Endothelial cell of umbilical vein (primary cell): ENCODE measurements around the gene ARPC5. TPM values are rescaled to one million over a fixed set of nuclear protein-coding genes. Genes with fewer than 3 reads are reported as not detected.

ENCODE experiments used
- BruUV-seq: library from RNA; stranded (reverse); fragments of 400-500 nt; replicated peaks from 2 replicates; lab custom pipeline; 2021; lab: Mats Ljungman, UMichigan
- CTCF ChIA-PET: fragments of 300-600, 350-600 bp; sonication (Branson Sonifier 250); formaldehyde crosslinking; loops from one replicate; lab custom pipeline; 2021; ENCODE audit warnings: antibody characterized with exemption, inconsistent platforms; lab: Charles Lee
- POLR2A ChIA-PET: fragments of 300-600, 350-600 bp; sonication (Branson Sonifier 250); formaldehyde crosslinking; loops from one replicate; lab custom pipeline; 2021; ENCODE audit warnings: antibody characterized with exemption, inconsistent platforms; lab: Charles Lee
- DNase-seq: peaks from one replicate; pipeline ENCODE4 v3.0.0-alpha.2; 2011; ENCODE audit warnings: low read depth, low spot score
- FAIRE-seq: peaks from 2 replicates; lab custom pipeline; 2011; peaks lifted over from hg19 to GRCh38; lab: Jason Lieb, UNC
- H2AFZ ChIP-seq: 2 replicates; pipeline ENCODE4 v1.6.0; 2012; ENCODE audit warnings: low read depth, low read length, control low read depth, inconsistent platforms
- H3K27ac ChIP-seq: 2 replicates; pipeline ENCODE4 v1.5.1; 2011; ENCODE audit warnings: low read depth, mild to moderate bottlenecking, control low read depth, low read length, moderate library complexity; ENCODE audit not compliant: insufficient read depth
- H3K27me3 ChIP-seq, 2 experiments: 2 replicates each; pipeline versions ENCODE4 v1.6.0 to v1.6.1; 2011; ENCODE audit warnings: low read length in 2 of 2, mixed read lengths in 1 of 2; ENCODE audit not compliant: control insufficient read depth in 2 of 2, insufficient read depth in 2 of 2
- H3K36me3 ChIP-seq, 2 experiments: 2 replicates in 1 of 2; 3 replicates in 1 of 2; pipeline ENCODE4 v1.5.1; 2011; ENCODE audit warnings: low read length in 2 of 2, mild to moderate bottlenecking in 1 of 2, moderate library complexity in 1 of 2; ENCODE audit not compliant: control insufficient read depth in 2 of 2, insufficient read depth in 2 of 2; ENCODE audit errors: extremely low read depth in 1 of 2
- H3K4me1 ChIP-seq: 3 replicates; pipeline ENCODE4 v1.5.1; 2011; ENCODE audit warnings: mild to moderate bottlenecking, low read length; ENCODE audit not compliant: control insufficient read depth, insufficient read depth; ENCODE audit errors: extremely low read depth
- H3K4me2 ChIP-seq: 2 replicates; pipeline ENCODE4 v1.6.1; 2011; ENCODE audit warnings: low read length, control low read depth, mixed read lengths; ENCODE audit not compliant: insufficient read depth
- H3K4me3 ChIP-seq, 3 experiments: fragments of 200-600 bp in 1 of 3; sonication (generic), shearing (Covaris generic) in 1 of 3; replicated peaks in 1 of 3; 2 replicates each; pipeline ENCODE4 v1.5.1; 2011 to 2016; ENCODE audit warnings: control low read depth in 3 of 3, low read length in 3 of 3, mild to moderate bottlenecking in 2 of 3, inconsistent platforms in 1 of 3, low read depth in 1 of 3, moderate library complexity in 1 of 3; ENCODE audit not compliant: insufficient read depth in 1 of 3
- H3K79me2 ChIP-seq: 2 replicates; pipeline ENCODE4 v1.6.0; 2012; ENCODE audit warnings: low read length, inconsistent platforms; ENCODE audit not compliant: control insufficient read depth, insufficient read depth
- H3K9ac ChIP-seq: replicated peaks from 2 replicates; pipeline ENCODE3; 2011; ENCODE audit warnings: low read length, control low read depth; ENCODE audit not compliant: insufficient read depth; ENCODE audit errors: extremely low read depth
- H3K9me1 ChIP-seq: replicated peaks from 3 replicates; pipeline ENCODE4 v1.6.0; 2011; ENCODE audit warnings: mild to moderate bottlenecking, low read length; ENCODE audit not compliant: control insufficient read depth, insufficient read depth; ENCODE audit errors: extremely low read depth
- H3K9me3 ChIP-seq: replicated peaks from 2 replicates; pipeline ENCODE4 v1.5.1; 2012; ENCODE audit warnings: low read length, inconsistent platforms; ENCODE audit not compliant: control insufficient read depth, insufficient read depth
- H4K20me1 ChIP-seq: replicated peaks from 2 replicates; pipeline ENCODE3; 2011; ENCODE audit warnings: mild to moderate bottlenecking, low read length; ENCODE audit not compliant: control insufficient read depth, insufficient read depth; ENCODE audit errors: extremely low read depth
- EZH2 ChIP-seq: IDR thresholded peaks from 2 replicates; pipeline ENCODE4 v1.6.1; 2012; ENCODE audit warnings: borderline replicate concordance, low read depth, mild to moderate bottlenecking, moderate library complexity, low read length, inconsistent platforms; ENCODE audit not compliant: severe bottlenecking
- FOS ChIP-seq: IDR thresholded peaks from 2 replicates; pipeline ENCODE4 v1.6.1; 2011; ENCODE audit warnings: mild to moderate bottlenecking, low read length, moderate library complexity, borderline replicate concordance; ENCODE audit not compliant: insufficient read depth
- GATA2 ChIP-seq: IDR thresholded peaks from 2 replicates; pipeline ENCODE4 v1.7.0; 2011; ENCODE audit warnings: low read depth, mild to moderate bottlenecking, moderate library complexity, mixed read lengths, low read length; ENCODE audit not compliant: insufficient read length, insufficient read depth
- JUN ChIP-seq: IDR thresholded peaks from 2 replicates; pipeline ENCODE4 v1.6.1; 2011; ENCODE audit warnings: borderline replicate concordance, low read depth; ENCODE audit not compliant: insufficient read length, insufficient read depth
- MYC ChIP-seq: IDR thresholded peaks from one replicate; pipeline ENCODE4 v1.6.1; 2011; ENCODE audit warnings: mild to moderate bottlenecking, low read depth, low read length
- POLR2A ChIP-seq: IDR thresholded peaks from 2 replicates; pipeline ENCODE4 v1.6.1; 2012; ENCODE audit warnings: low read depth, mild to moderate bottlenecking, control low read depth, low read length
- POLR2AphosphoS5 ChIP-seq: IDR thresholded peaks from 2 replicates; pipeline ENCODE4 v1.6.1; 2012; ENCODE audit warnings: low read depth, mild to moderate bottlenecking, control low read depth, low read length, moderate library complexity; ENCODE audit not compliant: insufficient read depth
- dilution Hi-C: fragments of 300-500 bp; cut with MboI; formaldehyde crosslinking; loops from one replicate; pipeline ENCODE4 v1.15.0; 2019; ENCODE audit warnings: low sequenced_read_pairs; ENCODE audit not compliant: extremely low pct_ligation_motif_present
- intact Hi-C: fragments of 100-400 bp; cut with micrococcal nuclease; formaldehyde crosslinking; loops from one replicate; pipeline ENCODE4 v1.10.0; 2022
- polyA plus RNA-seq, 4 experiments: library from polyadenylated mRNA; depleted of rRNA in 3 of 4; stranded (reverse) in 3 of 4; unstranded in 1 of 4; fragments of >200 nt; gene quantifications; 2 replicates each; pipeline versions ENCODE4 v1.2.1 to v1.2.3, GENCODE V29; 2011 to 2012; ENCODE audit warnings: missing spikeins in 1 of 4
- total RNA-seq: library from RNA; stranded (reverse); gene quantifications from 2 replicates; pipeline ENCODE4 v1.2.3, GENCODE V29; 2021
- TF ChIP-seq, protein P1 (sequence below): IDR thresholded peaks from 2 replicates; pipeline ENCODE4 v1.6.1; 2011; ENCODE audit not compliant: insufficient read depth, insufficient read length

Gene ARPC5
- total and polyA plus RNA-seq, 2 donors (not counting 3 experiments of a cell fraction or from before 2014, with no cell fraction given), result 110 to 185 TPM

DNA sequence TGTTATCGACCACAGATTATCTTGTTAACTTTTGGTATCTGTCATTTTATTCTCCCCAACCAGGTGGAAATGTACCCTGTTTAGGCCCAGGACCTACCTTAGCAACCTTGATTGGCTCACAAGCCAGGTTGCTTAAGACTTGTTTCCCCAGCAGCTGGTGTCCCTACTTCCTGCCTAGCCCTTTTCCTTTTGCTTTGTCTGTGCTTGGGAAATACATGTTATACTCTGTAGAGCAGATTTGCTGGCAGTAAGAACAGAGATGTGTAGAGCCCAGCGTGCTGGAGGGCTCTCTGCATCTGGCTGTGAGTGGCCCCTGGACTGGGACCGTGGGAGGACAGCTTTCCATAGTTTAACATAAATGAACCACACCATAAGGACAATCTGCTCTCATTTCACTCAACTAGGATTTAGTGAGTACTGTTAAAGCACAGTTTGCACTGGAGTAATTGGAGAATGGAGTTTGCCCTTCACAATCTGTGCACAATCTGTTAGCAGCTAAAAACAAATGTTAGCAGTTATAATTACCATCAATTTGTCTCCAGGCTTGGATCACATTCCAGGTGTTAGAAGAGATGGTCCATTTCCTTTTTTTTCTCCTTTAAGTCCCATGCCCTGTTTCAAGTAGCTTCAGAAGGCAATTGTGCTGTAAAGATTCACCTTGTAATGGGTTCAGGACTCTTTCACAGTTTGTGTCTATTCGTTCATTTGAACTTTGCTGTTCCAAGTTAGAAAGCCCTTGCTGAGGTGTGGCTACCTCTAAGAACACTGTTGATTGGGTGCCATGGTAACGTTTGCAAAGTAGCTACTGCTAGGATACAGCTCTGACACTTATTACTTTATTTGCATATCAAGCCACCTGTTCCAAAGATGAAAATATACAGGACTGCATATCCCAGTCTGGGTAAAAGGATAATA, 17.2 kb upstream of the ARPC5 start, which contains the start of gene APOBEC4:
APOBEC4 (minus strand) TSS at position 770 of the 915 bp plus-strand sequence. CDS start 4,535 bp downstream, outside the sequence.
- Histone ChIP-seq H3K4me3 (no peak within 1 kb of the TSS), H3K4me1 (peaks cover 27% of the 10 kb centered on the region), H3K27ac (peak within 1 kb of the TSS; percentile 17), H3K79me2 (no peaks in the 10 kb centered on the region), H3K9me1 (no peaks in the 10 kb centered on the region), H3K9me3 (no peaks in the 10 kb centered on the region), H3K4me2 (no peak within 1 kb of the TSS), H2AFZ (peak within 1 kb of the TSS; percentile 35), H4K20me1 (no peaks in the 10 kb centered on the region), H3K9ac (no peak within 1 kb of the TSS), H3K27me3 (no peaks in the 10 kb centered on the region), H3K36me3 (no peaks in the 10 kb centered on the region)
- intact Hi-C loops, result no loop called here
- ChIA-PET CTCF (interaction anchor here (1.2 to 6.2 kb wide), 6 partner anchors 17 to 263 kb away, joined by 3 to 307 read pairs (median 11); partner anchors contain the start of gene ARPC5), POLR2A (no interaction called here)
- TF ChIP-seq GATA2, result no peak
- no peak for TF ChIP-seq JUN
- no peak for TF ChIP-seq FOS
- TF ChIP-seq POLR2AphosphoS5, result no peak
- no peak for TF ChIP-seq POLR2A
- TF ChIP-seq, protein P1, sequence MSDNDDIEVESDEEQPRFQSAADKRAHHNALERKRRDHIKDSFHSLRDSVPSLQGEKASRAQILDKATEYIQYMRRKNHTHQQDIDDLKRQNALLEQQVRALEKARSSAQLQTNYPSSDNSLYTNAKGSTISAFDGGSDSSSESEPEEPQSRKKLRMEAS, result no peak
- no peak for TF ChIP-seq MYC
- TF ChIP-seq EZH2, result no peak
- no TSS peak for BruUV-seq
- dilution Hi-C loops, result no loop called here
- no peak for FAIRE-seq
- no peak for DNase-seq
